ENCODE data around the gene DTNBP1.

DTNBP1 gene

GRCh38 chr6:15623276-15624116 is 39.3 kb downstream of the DTNBP1 start:
- no peak for DNase-seq (ENCODE audit: low read depth)

GRCh38 chr6:15622045-15622740 is 40.6 kb downstream of the DTNBP1 start:
- no peak for DNase-seq (ENCODE audit: low read depth)

- no peak for DNase-seq (ENCODE audit: low read depth)
These were observed 41.4 kb downstream of the DTNBP1 start for GRCh38 chr6:15621203-15622044.

GRCh38 chr6:15620611-15621010 is 42.2 kb downstream of the DTNBP1 start:
- DNase-seq (ENCODE audit: low read depth), result no peak

- DNase-seq (ENCODE audit: low read depth), result no peak
These were observed 43.5 kb downstream of the DTNBP1 start for GRCh38 chr6:15619330-15619729.

GRCh38 chr6:15618685-15619084 is 44.1 kb downstream of the DTNBP1 start:
- DNase-seq (ENCODE audit: low read depth), result no peak

GRCh38 chr6:15616261-15616660 is 46.6 kb downstream of the DTNBP1 start:
- no peak for DNase-seq (ENCODE audit: low read depth)

- DNase-seq (ENCODE audit: low read depth), result no peak
These were observed 47.0 kb downstream of the DTNBP1 start for GRCh38 chr6:15615802-15616201.

- DNase-seq (ENCODE audit: low read depth), result no peak
These were observed 48.6 kb downstream of the DTNBP1 start for GRCh38 chr6:15614277-15614676.

- DNase-seq (ENCODE audit: low read depth), result no peak
These were observed 54.4 kb downstream of the DTNBP1 start for GRCh38 chr6:15608396-15608795.

- DNase-seq (ENCODE audit: low read depth), result no peak
These were observed 55.2 kb downstream of the DTNBP1 start for GRCh38 chr6:15607603-15608002.

- no peak for DNase-seq (ENCODE audit: low read depth)
These were observed 56.5 kb downstream of the DTNBP1 start for GRCh38 chr6:15606347-15606746.

- no peak for DNase-seq (ENCODE audit: low read depth)
These were observed 58.0 kb downstream of the DTNBP1 start for GRCh38 chr6:15604843-15605242.

- no peak for DNase-seq (ENCODE audit: low read depth)
These were observed 60.7 kb downstream of the DTNBP1 start for GRCh38 chr6:15602154-15602553.

- DNase-seq (ENCODE audit: low read depth), result no peak
These were observed 64.5 kb downstream of the DTNBP1 start for GRCh38 chr6:15598273-15598798.

- no peak for DNase-seq (ENCODE audit: low read depth)
These were observed 66.5 kb downstream of the DTNBP1 start for GRCh38 chr6:15596186-15596896.

GRCh38 chr6:15595461-15596173 is 67.2 kb downstream of the DTNBP1 start:
- no peak for DNase-seq (ENCODE audit: low read depth)

GRCh38 chr6:15594512-15595259 is 68.1 kb downstream of the DTNBP1 start:
- DNase-seq (ENCODE audit: low read depth), result no peak

- no peak for DNase-seq (ENCODE audit: low read depth)
These were observed 69.0 kb downstream of the DTNBP1 start for GRCh38 chr6:15593798-15594197.

- no peak for DNase-seq (ENCODE audit: low read depth)
These were observed 70.2 kb downstream of the DTNBP1 start for GRCh38 chr6:15592610-15593009.
